Bronchial epithelial cell (primary cell): ENCODE data around the gene SLC9C1. TPM values are rescaled to one million over a fixed set of nuclear protein-coding genes. Genes with fewer than 3 reads are reported as not detected.

Experiments
- DNase-seq: peaks from one replicate; pipeline ENCODE4 v3.0.0-alpha.2; 2010; ENCODE audit warnings: low read depth
- FAIRE-seq: peaks from 2 replicates; lab custom pipeline; 2011; peaks lifted over from hg19 to GRCh38; lab: Jason Lieb, UNC
- H3K27me3 ChIP-seq: 2 replicates; pipeline ENCODE4 v1.5.1; 2011; ENCODE audit warnings: low read length; ENCODE audit not compliant: control insufficient read depth, insufficient read depth
- H3K36me3 ChIP-seq: 2 replicates; pipeline ENCODE4 v1.5.1; 2011; ENCODE audit warnings: low read length; ENCODE audit not compliant: control insufficient read depth, insufficient read depth
- H3K4me3 ChIP-seq: 2 replicates; pipeline ENCODE4 v1.5.1; 2011; ENCODE audit warnings: mild to moderate bottlenecking, low read depth, low read length, control low read depth
- total RNA-seq: library from RNA; depleted of rRNA; stranded (reverse); fragments of >200 nt; gene quantifications from 2 replicates; pipeline ENCODE4 v1.2.1, GENCODE V29; 2014
- TF ChIP-seq, protein P1 (sequence below): IDR thresholded peaks from 2 replicates; pipeline ENCODE4 v1.5.1; 2011; ENCODE audit warnings: mild to moderate bottlenecking, moderate library complexity, low read length, control low read depth, inconsistent platforms; ENCODE audit not compliant: insufficient read depth, severe bottlenecking

The SLC9C1 gene
- not detected in 2 replicates for total RNA-seq

DNA sequence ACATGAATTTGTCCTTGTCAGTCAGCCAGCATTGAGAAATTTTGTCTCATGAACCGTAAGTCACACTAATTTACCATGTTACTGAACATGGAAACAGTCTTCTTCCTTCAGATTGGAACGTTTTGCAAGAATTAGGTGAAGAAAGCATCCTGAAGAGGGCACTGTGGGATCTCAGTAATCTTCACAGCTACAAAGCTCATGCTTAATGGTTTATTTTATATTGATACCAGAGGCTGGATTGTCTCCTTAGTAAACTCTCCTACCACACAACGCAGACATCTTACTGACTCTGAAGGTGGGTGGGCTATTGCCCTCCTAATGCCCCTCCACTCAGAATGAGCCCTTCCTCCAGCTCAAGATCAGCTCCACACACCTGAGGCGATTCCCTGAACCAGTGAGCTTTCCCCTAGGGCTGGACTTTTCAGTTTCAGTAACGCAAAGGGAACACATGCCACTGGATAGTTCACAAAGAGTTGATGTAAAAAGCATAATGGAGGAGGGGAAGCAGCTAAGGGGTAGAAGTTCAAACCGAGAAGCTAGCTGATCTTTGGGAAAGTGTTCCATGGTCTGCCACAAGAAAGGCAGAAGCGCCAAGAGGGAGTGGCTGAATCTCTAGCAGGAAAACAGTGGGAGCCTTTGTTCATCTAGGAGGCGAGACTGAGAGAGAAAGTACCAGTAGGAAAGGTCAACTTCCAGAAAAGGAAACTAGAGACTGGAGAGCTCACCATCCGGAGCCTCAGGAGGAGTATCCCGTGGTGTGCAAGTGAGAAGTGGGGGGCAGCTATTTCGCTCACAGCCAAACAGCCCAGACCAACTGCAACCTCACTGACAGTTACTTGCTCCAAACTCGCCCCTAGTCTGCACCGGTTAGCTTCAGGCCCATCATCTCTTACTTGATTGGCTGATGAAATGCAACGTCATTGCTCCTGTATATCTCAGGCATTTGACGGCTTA, at the start of gene SLC9C1:
SLC9C1 (minus strand) TSS at position 849 of the 954 bp plus-strand sequence. CDS start 7,425 bp downstream, outside the sequence.
- TF ChIP-seq, protein P1, sequence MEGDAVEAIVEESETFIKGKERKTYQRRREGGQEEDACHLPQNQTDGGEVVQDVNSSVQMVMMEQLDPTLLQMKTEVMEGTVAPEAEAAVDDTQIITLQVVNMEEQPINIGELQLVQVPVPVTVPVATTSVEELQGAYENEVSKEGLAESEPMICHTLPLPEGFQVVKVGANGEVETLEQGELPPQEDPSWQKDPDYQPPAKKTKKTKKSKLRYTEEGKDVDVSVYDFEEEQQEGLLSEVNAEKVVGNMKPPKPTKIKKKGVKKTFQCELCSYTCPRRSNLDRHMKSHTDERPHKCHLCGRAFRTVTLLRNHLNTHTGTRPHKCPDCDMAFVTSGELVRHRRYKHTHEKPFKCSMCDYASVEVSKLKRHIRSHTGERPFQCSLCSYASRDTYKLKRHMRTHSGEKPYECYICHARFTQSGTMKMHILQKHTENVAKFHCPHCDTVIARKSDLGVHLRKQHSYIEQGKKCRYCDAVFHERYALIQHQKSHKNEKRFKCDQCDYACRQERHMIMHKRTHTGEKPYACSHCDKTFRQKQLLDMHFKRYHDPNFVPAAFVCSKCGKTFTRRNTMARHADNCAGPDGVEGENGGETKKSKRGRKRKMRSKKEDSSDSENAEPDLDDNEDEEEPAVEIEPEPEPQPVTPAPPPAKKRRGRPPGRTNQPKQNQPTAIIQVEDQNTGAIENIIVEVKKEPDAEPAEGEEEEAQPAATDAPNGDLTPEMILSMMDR = peak; percentile 64
- H3K27me3 ChIP-seq = no peaks in the 10 kb centered on the region
- no peaks in the 10 kb centered on the region for H3K36me3 ChIP-seq
- H3K4me3 ChIP-seq = peak within 1 kb of the TSS; percentile 11
- FAIRE-seq (peak; percentile 23), DNase-seq (peak; percentile 75)

DNA sequence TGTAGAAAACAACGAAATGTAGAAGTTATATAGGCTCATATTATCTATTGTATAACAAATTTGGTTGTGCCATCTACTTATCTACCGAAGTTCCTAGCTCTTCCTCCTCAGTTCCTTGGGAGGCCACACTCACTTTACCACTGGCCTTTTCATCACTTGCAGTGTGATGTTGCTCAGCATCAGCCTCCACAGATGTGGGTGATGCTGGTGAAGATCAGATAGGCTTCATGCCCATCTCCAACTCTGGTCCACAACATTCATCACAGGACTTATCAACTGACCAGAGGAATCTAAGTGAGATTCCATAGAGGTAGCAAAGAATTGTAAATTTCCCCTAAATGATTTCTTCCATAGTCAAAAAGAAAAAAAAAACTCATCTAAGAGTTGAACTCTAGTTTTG, 47.4 kb upstream of the SLC9C1 start:
- no peak for DNase-seq
- Histone ChIP-seq H3K4me3 (no peak overlapping the region), H3K27me3 (peaks cover 2% of the 10 kb centered on the region), H3K36me3 (no peaks in the 10 kb centered on the region)
- FAIRE-seq = no peak
- TF ChIP-seq, protein P1 = no peak

DNA sequence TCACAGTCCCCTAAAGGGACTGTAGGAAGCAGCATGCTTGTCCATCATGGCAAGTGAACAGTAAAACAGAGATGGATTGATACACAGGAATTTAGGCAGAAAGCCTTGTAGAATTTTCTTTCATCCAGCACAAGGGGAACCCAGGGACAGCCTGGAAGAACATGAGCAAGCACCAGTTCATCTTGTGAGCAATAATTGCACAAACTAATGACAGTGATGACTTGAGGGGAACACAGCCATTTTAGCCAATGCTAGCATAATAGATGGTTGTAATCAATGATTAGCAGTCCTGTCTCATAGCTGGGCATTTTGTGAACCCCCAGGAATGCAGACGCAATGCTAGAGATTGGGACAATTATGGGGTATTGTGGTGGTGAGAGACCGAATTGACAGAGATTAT, 45.6 kb upstream of the SLC9C1 start:
- H3K4me3 ChIP-seq = no peak overlapping the region
- no peaks in the 10 kb centered on the region for H3K36me3 ChIP-seq
- FAIRE-seq = no peak
- no peak for DNase-seq
- TF ChIP-seq, protein P1 = no peak
- H3K27me3 ChIP-seq = no peaks in the 10 kb centered on the region

DNA sequence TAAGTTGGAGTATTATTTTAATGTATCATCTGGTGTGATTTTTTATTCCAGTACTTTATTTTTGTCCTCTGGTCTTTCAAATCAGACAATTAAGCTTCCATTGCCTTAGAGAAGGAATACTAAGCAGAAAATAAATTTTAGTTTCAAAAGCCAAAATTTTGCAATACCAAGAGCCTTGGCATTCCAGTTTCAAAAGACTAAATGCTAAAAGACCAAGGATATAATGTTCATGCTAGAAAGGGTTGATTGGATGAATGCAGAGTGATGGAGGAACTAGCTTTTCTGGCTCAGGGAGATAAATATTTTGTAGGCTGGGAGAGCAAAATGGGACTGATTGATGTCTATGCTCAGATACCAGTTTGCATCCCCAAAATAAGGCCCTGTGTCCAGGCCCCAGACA, 45.1 kb upstream of the SLC9C1 start:
- Histone ChIP-seq H3K27me3 (peaks cover under 1% of the 10 kb centered on the region), H3K36me3 (no peaks in the 10 kb centered on the region), H3K4me3 (no peak overlapping the region)
- FAIRE-seq (no peak), DNase-seq (no peak)
- TF ChIP-seq, protein P1 = no peak

DNA sequence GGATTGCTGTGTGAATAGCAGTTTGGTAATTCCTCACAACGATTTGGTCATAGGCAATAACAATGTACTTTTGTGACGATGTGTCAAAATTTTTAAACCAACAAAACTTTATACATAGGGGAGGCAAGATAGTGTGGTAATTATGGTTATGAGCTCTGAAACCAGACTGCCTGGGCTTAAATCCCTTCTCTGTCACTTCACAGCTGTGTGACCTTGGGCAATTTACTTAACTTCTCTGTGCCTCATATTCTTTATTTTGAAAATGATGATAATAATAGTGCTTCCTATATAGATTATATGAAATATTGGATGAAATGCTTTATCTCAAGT, 44.7 kb upstream of the SLC9C1 start:
- no peak for FAIRE-seq
- no peak overlapping the region for H3K4me3 ChIP-seq
- DNase-seq = no peak
- peaks cover 3% of the 10 kb centered on the region for H3K27me3 ChIP-seq
- TF ChIP-seq, protein P1 = no peak
- no peaks in the 10 kb centered on the region for H3K36me3 ChIP-seq
